ENCODE results near the gene CAMK2N2. TPM values are rescaled to one million over a fixed set of nuclear protein-coding genes. Genes with fewer than 3 reads are reported as not detected.

CAMK2N2 gene
- total and polyA plus RNA-seq, 2 of the 4 experiments (the other 2 are of a cell fraction) = 0.34 TPM; not detected in 1

- H3K23ac ChIP-seq (ENCODE audit: low read depth, low read length) = no peak within 1 kb of the TSS
- no peak within 1 kb of the TSS for H4K91ac ChIP-seq (ENCODE audit: insufficient read depth, low read depth, low read length)
- H2BK5ac ChIP-seq (ENCODE audit: low read depth, low read length, poor library complexity, severe bottlenecking) = no peak within 1 kb of the TSS
- no peaks in the 10 kb centered on the region for H3K79me1 ChIP-seq (ENCODE audit: low read depth in 1 of 2, low read length in 2 of 2)
- H3K27me3 ChIP-seq (ENCODE audit: control insufficient read depth, insufficient read depth, low read length) = peaks cover 64% of the 10 kb centered on the region
- no peak within 1 kb of the TSS for H2BK15ac ChIP-seq (ENCODE audit: low read depth, low read length)
- H2BK20ac ChIP-seq (ENCODE audit: low read depth, low read length) = no peak within 1 kb of the TSS
- 1% methylated on average over 22 of the region's 66 CpGs; no CpG with 5 or more reads in 1 of the 2 experiments for WGBS, 2 experiments (ENCODE audit: extremely low coverage in 2 of 2, insufficient read length in 1 of 2)
- in situ Hi-C loops (cut with MboI; ENCODE audit: low sequenced_read_pairs) = no loop called here
- H3K14ac ChIP-seq (replicated peaks; ENCODE audit: low read depth, low read length) = no peak within 1 kb of the TSS
- H3K18ac ChIP-seq (ENCODE audit: low read depth, low read length) = no peak within 1 kb of the TSS
- H3K56ac ChIP-seq (ENCODE audit: extremely low read depth, insufficient read depth, low read length) = no peak within 1 kb of the TSS
- H3K36me3 ChIP-seq (ENCODE audit: control insufficient read depth, insufficient read depth, low read length) = no peaks in the 10 kb centered on the region
- ChIA-PET CTCF (interaction anchor here (0.6 kb wide), 2 partner anchors 10 to 212 kb away, joined by 3 to 4 read pairs; partner anchors contain the start of gene ABCC5), POLR2A (ENCODE audit: unreplicated experiment) (interaction anchor here (0.6 kb wide), 1 partner anchor 161 kb away, joined by 3 read pairs; no protein-coding TSS in a partner anchor)
- no peak within 1 kb of the TSS for H2AK9ac ChIP-seq (replicated peaks; ENCODE audit: low read depth, low read length, poor library complexity)
- no peak within 1 kb of the TSS for H3K9ac ChIP-seq (ENCODE audit: low read depth, low read length)
- DNase-seq = peak; percentile 18
- BruUV-seq (replicated peaks) = no TSS peak
- H4K20me1 ChIP-seq (ENCODE audit: insufficient read depth, low read length) = no peaks in the 10 kb centered on the region; the same call in 1 of the 2 replicates
- H2AK5ac ChIP-seq (ENCODE audit: low read depth, low read length) = no peak within 1 kb of the TSS
- H3K9me3 ChIP-seq (ENCODE audit: control insufficient read depth, insufficient read depth, low read length) = no peaks in the 10 kb centered on the region
- no peak within 1 kb of the TSS for H3K27ac ChIP-seq (ENCODE audit: insufficient read depth, low read length)
- H3K4me3 ChIP-seq (ENCODE audit: insufficient read depth, low read depth, low read length) = peak within 1 kb of the TSS; percentile 47
- H4K8ac ChIP-seq (ENCODE audit: low read depth in 2 of 2, low read length in 2 of 2) = no peak within 1 kb of the TSS
- 0 out of 2 replicates have a peak, but pooled peaks cover 3% of the 10 kb centered on the region for H3K9me1 ChIP-seq (ENCODE audit: insufficient read depth, low read length)
- TF ChIP-seq SMC3 (IDR thresholded peaks at IDR 0.05; ENCODE audit: low read depth, low read length) (no peak), BHLHE40 (IDR thresholded peaks at IDR 0.05; ENCODE audit: low read depth, low read length) (no peak), MAZ (IDR thresholded peaks at IDR 0.05; ENCODE audit: borderline replicate concordance, low read depth, low read length) (peak; percentile 41; the same call in 1 of the 2 replicates), ELK1 (IDR thresholded peaks at IDR 0.05; ENCODE audit: borderline replicate concordance, low read depth, low read length) (no peak), CHD1 (IDR thresholded peaks at IDR 0.05; ENCODE audit: low read depth, low read length) (no peak), MXI1 (IDR thresholded peaks at IDR 0.05; ENCODE audit: borderline replicate concordance, low read depth, low read length) (no peak), POLR2A (IDR thresholded peaks at IDR 0.05; ENCODE audit: low read depth, low read length) (no peak), FOS (IDR thresholded peaks at IDR 0.05; ENCODE audit: low read depth, low read length) (no peak), CTCF (conservative IDR thresholded peaks at IDR 0.05; ENCODE audit: low read depth, low read length) (peak; percentile 18; the same call in 1 of the 2 replicates), RFX5 (IDR thresholded peaks at IDR 0.05; ENCODE audit: low read depth, low read length) (no peak), CEBPB (IDR thresholded peaks at IDR 0.05; ENCODE audit: low read depth, low read length) (no peak), NFE2L2 (IDR thresholded peaks at IDR 0.05; ENCODE audit: low read depth, low read length) (no peak)
- TF ChIP-seq, protein P1, sequence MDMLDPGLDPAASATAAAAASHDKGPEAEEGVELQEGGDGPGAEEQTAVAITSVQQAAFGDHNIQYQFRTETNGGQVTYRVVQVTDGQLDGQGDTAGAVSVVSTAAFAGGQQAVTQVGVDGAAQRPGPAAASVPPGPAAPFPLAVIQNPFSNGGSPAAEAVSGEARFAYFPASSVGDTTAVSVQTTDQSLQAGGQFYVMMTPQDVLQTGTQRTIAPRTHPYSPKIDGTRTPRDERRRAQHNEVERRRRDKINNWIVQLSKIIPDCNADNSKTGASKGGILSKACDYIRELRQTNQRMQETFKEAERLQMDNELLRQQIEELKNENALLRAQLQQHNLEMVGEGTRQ (IDR thresholded peaks at IDR 0.05; ENCODE audit: low read depth, low read length) = no peak
- no peak within 1 kb of the TSS for H2BK120ac ChIP-seq (ENCODE audit: low read depth, low read length)
- peak within 1 kb of the TSS; percentile 91 for H2AFZ ChIP-seq (replicated peaks; ENCODE audit: low read length, poor library complexity)
- intact Hi-C loops (cut with micrococcal nuclease) = loop anchor here (5.0 kb wide), 1 partner anchor 58 kb away; no protein-coding TSS in a partner anchor
- dilution Hi-C loops (cut with HindIII; ENCODE audit: low sequenced_read_pairs, unreplicated experiment) = no loop called here
- ATAC-seq (ENCODE audit: low read depth) = peak; percentile 94
- H3K4me1 ChIP-seq (ENCODE audit: control insufficient read depth, insufficient read depth, low read length) = no peaks in the 10 kb centered on the region; the same call in 1 of the 2 replicates
- no peak within 1 kb of the TSS for H3K4ac ChIP-seq (ENCODE audit: low read depth, low read length)
- peak within 1 kb of the TSS; percentile 80 for H3K4me2 ChIP-seq (ENCODE audit: low read depth, low read length)
- no peak within 1 kb of the TSS for H4K5ac ChIP-seq (ENCODE audit: low read depth, low read length)
These were observed 31.8 kb downstream of the CAMK2N2 start, which contains the start of gene VWA5B2 for GRCh38 chr3:184229394-184230080. Gene VWA5B2, plus strand, starts transcription at chr3:184229585. Its CDS starts 944 bp downstream, at chr3:184230529.

Data from IMR-90 (cell line).